ENCODE measurements around the gene TAMM41. TPM values are rescaled to one million over a fixed set of nuclear protein-coding genes. Genes with fewer than 3 reads are reported as not detected.
"Not testable (repeated sequence)": the region's sequence is repeated elsewhere in the genome, so short reads cannot be mapped to it uniquely, and the experiment has no call there.

The TAMM41 gene
- total and polyA plus RNA-seq, 4 donors: 9.2 to 20.6 (median 13.0) TPM

GRCh38 chr3:11748306-11748705 lies 98.4 kb downstream of the TAMM41 start:
- WGBS, 2 donors: 78 to 88% methylated on average over 9 of the region's 9 CpGs
- not testable (repeated sequence) for H3K9me3 ChIP-seq (ENCODE audit: control insufficient read depth in 4 of 4, insufficient read depth in 3 of 4, low read length in 3 of 4); H3K27ac ChIP-seq (ENCODE audit: low read depth in 1 of 2, low read length in 1 of 2); DNase-seq; H3K4me3 ChIP-seq; H3K9ac ChIP-seq (ENCODE audit: insufficient read depth in 1 of 2, low read length in 2 of 2); H3K36me3 ChIP-seq (ENCODE audit: control insufficient read depth in 4 of 4, insufficient read depth in 4 of 4, low read length in 4 of 4); H3K4me1 ChIP-seq (ENCODE audit: control insufficient read depth in 5 of 5, insufficient read depth in 5 of 5, low read length in 5 of 5); ATAC-seq (ENCODE audit: insufficient read depth, low FRiP score); H3K27me3 ChIP-seq (ENCODE audit: control insufficient read depth in 3 of 3, insufficient read depth in 3 of 3, low read length in 2 of 3)

Small RNAs within 50 kb of the gene (small RNA-seq; reads per million reads assigned to genes)
- not detected for gene CYCSP12 (ENCODE audit: low replicate concordance)

Other genes with a start within 250 kb of the TAMM41 start
- 10 to 100 TPM; 45.3 to 94.1 TPM for gene VGLL4, start 203.0 kb downstream of the TAMM41 start, total RNA-seq
- 10 to 100 TPM; 30.5 to 33.4 TPM for gene VGLL4, start 203.0 kb downstream of the TAMM41 start, polyA plus RNA-seq
- gene SYN2, start 157.5 kb upstream of the TAMM41 start, total RNA-seq: 1 to 10 TPM; 1.2 to 1.7 TPM
- 1 to 10 TPM in 1 of 2 donors, under 1 TPM in 1; 0.57 to 2.2 TPM for gene SYN2, start 157.5 kb upstream of the TAMM41 start, polyA plus RNA-seq